WTC11 (cell line): ENCODE results near the gene EXOC4. TPM values are rescaled to one million over a fixed set of nuclear protein-coding genes. Genes with fewer than 3 reads are reported as not detected.

Experiments
- ATAC-seq: fragments of 200-7000 bp; cut with Tn5 transposase; 2 replicates; pipeline ENCODE4 v1.10.0; 2021; ENCODE audit warnings: mild to moderate bottlenecking, moderate library complexity
- CTCF ChIA-PET: fragments of 300-600 bp; sonication (Branson Sonifier 250); formaldehyde crosslinking; loops from one replicate; lab custom pipeline; 2021; ENCODE audit warnings: antibody characterized with exemption; lab: Charles Lee
- POLR2A ChIA-PET: fragments of 350-600 bp; sonication (Branson Sonifier 250); formaldehyde crosslinking; loops from one replicate; lab custom pipeline; 2021; ENCODE audit warnings: antibody characterized with exemption; lab: Charles Lee
- DNase-seq: peaks from one replicate; pipeline ENCODE4 v3.0.0; 2021; ENCODE audit warnings: low spot score
- H3K27ac Mint-ChIP-seq: 2 replicates; pipeline ENCODE4 v1.8.0; 2021; ENCODE audit warnings: mixed read lengths
- H3K27me3 Mint-ChIP-seq: 2 replicates; pipeline ENCODE4 v1.8.0; 2021; ENCODE audit warnings: low read depth, mild to moderate bottlenecking, moderate library complexity, mixed read lengths
- H3K36me3 Mint-ChIP-seq: 2 replicates; pipeline ENCODE4 v1.8.0; 2021; ENCODE audit warnings: mixed read lengths
- H3K4me1 Mint-ChIP-seq: 2 replicates; pipeline ENCODE4 v1.8.0; 2022; ENCODE audit warnings: mixed read lengths
- H3K4me3 Mint-ChIP-seq: 2 replicates; pipeline ENCODE4 v1.8.0; 2021; ENCODE audit warnings: mild to moderate bottlenecking, moderate library complexity, mixed read lengths
- H3K9me3 Mint-ChIP-seq: 2 replicates; pipeline ENCODE4 v1.8.0; 2021; ENCODE audit warnings: mixed read lengths
- ATF3 ChIP-seq: sonication (generic); formaldehyde crosslinking; conservative IDR thresholded peaks from 2 replicates; pipeline ENCODE4 v1.8.1; 2022; ENCODE audit warnings: mild to moderate bottlenecking, missing genetic modification reagents
- GTF2I ChIP-seq: fragments of 250-450 bp; sonication (Bioruptor Pico); conservative IDR thresholded peaks from 2 replicates; pipeline ENCODE4 v1.4.0; 2021; ENCODE audit warnings: mild to moderate bottlenecking
- IRF2 ChIP-seq: sonication (generic); formaldehyde crosslinking; IDR thresholded peaks from 2 replicates; pipeline ENCODE4 v1.8.0; 2022; ENCODE audit warnings: low read depth, missing genetic modification reagents, borderline replicate concordance
- KAT7 ChIP-seq: sonication (generic); formaldehyde crosslinking; IDR thresholded peaks from 2 replicates; pipeline ENCODE4 v1.8.1; 2023; ENCODE audit warnings: missing genetic modification reagents, mild to moderate bottlenecking, borderline replicate concordance
- NFYB ChIP-seq: sonication (generic); formaldehyde crosslinking; conservative IDR thresholded peaks from 2 replicates; pipeline ENCODE4 v1.8.0; 2022; ENCODE audit warnings: low read depth, missing genetic modification reagents
- NR2C2 ChIP-seq: sonication (generic); formaldehyde crosslinking; IDR thresholded peaks from 2 replicates; pipeline ENCODE4 v1.8.0; 2022; ENCODE audit warnings: mild to moderate bottlenecking, missing genetic modification reagents
- PRDM15 ChIP-seq: sonication (generic); formaldehyde crosslinking; IDR thresholded peaks from 2 replicates; pipeline ENCODE4 v1.8.0; 2022; ENCODE audit warnings: missing genetic modification reagents
- PREB ChIP-seq: sonication (generic); formaldehyde crosslinking; IDR thresholded peaks from 2 replicates; pipeline ENCODE4 v1.8.1; 2022; ENCODE audit warnings: mild to moderate bottlenecking, missing genetic modification reagents, moderate library complexity, borderline replicate concordance
- RORB ChIP-seq: fragments of 250-450 bp; sonication (Bioruptor Pico); IDR thresholded peaks from 2 replicates; pipeline ENCODE4 v1.9.0; 2021; ENCODE audit warnings: mild to moderate bottlenecking
- TEAD1 ChIP-seq: sonication (generic); formaldehyde crosslinking; IDR thresholded peaks from 2 replicates; pipeline ENCODE4 v1.8.0; 2022; ENCODE audit warnings: mild to moderate bottlenecking, missing genetic modification reagents
- ZNF121 ChIP-seq: sonication (generic); formaldehyde crosslinking; IDR thresholded peaks from 2 replicates; pipeline ENCODE4 v1.8.0; 2023; ENCODE audit warnings: missing genetic modification reagents
- ZNF219 ChIP-seq: sonication (generic); formaldehyde crosslinking; IDR thresholded peaks from 2 replicates; pipeline ENCODE4 v1.8.0; 2023; ENCODE audit warnings: missing genetic modification reagents, mild to moderate bottlenecking, borderline replicate concordance
- ZNF263 ChIP-seq: sonication (generic); formaldehyde crosslinking; IDR thresholded peaks from 2 replicates; pipeline ENCODE4 v1.8.1; 2022; ENCODE audit warnings: low read depth, mild to moderate bottlenecking, moderate library complexity, missing genetic modification reagents
- ZNF281 ChIP-seq: sonication (generic); formaldehyde crosslinking; IDR thresholded peaks from 2 replicates; pipeline ENCODE4 v1.8.0; 2023; ENCODE audit warnings: mild to moderate bottlenecking, missing genetic modification reagents
- ZNF416 ChIP-seq: fragments of 250-450 bp; sonication (Bioruptor Pico); IDR thresholded peaks from 2 replicates; pipeline ENCODE4 v1.9.0; 2021; ENCODE audit warnings: mild to moderate bottlenecking, inconsistent platforms
- ZNF532 ChIP-seq: fragments of 250-450 bp; sonication (Bioruptor Pico); IDR thresholded peaks from 2 replicates; pipeline ENCODE4 v1.9.0; 2021; ENCODE audit warnings: mild to moderate bottlenecking, borderline replicate concordance
- total RNA-seq: library from RNA; stranded (reverse); gene quantifications from 3 replicates; pipeline ENCODE4 v1.2.3, GENCODE V29; 2021
- TF ChIP-seq, protein P1 (sequence below): sonication (generic); formaldehyde crosslinking; IDR thresholded peaks from 2 replicates; pipeline ENCODE4 v1.8.1; 2022; ENCODE audit warnings: missing genetic modification reagents, borderline replicate concordance
- TF ChIP-seq, protein P2 (sequence below): sonication (generic); formaldehyde crosslinking; IDR thresholded peaks from 2 replicates; pipeline ENCODE4 v1.8.1; 2022; ENCODE audit warnings: mild to moderate bottlenecking, moderate library complexity, missing genetic modification reagents

Gene EXOC4
- total RNA-seq, 1 experiment from 2014 or later = 62.0 TPM

- no peak overlapping the region for H3K27ac Mint-ChIP-seq
- peaks cover 15% of the 10 kb centered on the region for H3K9me3 Mint-ChIP-seq
- DNase-seq (no peak), ATAC-seq (no peak)
- POLR2A ChIA-PET = no interaction called here
- peaks cover 15% of the 10 kb centered on the region for H3K36me3 Mint-ChIP-seq
- H3K27me3 Mint-ChIP-seq = no peaks in the 10 kb centered on the region
- H3K4me3 Mint-ChIP-seq = no peak overlapping the region
- TF ChIP-seq ZNF219 (CRISPR knock-in tag) = no peak
- TF ChIP-seq NFYB (CRISPR knock-in tag) = no peak
- no peak for TF ChIP-seq NR2C2 (CRISPR knock-in tag)
- no peak for TF ChIP-seq ZNF263
- TF ChIP-seq, protein P1, sequence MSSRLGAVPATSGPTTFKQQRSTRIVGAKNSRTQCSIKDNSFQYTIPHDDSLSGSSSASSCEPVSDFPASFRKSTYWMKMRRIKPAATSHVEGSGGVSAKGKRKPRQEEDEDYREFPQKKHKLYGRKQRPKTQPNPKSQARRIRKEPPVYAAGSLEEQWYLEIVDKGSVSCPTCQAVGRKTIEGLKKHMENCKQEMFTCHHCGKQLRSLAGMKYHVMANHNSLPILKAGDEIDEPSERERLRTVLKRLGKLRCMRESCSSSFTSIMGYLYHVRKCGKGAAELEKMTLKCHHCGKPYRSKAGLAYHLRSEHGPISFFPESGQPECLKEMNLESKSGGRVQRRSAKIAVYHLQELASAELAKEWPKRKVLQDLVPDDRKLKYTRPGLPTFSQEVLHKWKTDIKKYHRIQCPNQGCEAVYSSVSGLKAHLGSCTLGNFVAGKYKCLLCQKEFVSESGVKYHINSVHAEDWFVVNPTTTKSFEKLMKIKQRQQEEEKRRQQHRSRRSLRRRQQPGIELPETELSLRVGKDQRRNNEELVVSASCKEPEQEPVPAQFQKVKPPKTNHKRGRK (CRISPR knock-in tag) = no peak
- TF ChIP-seq ZNF281 = no peak
- no peak for TF ChIP-seq ZNF416 (CRISPR knock-in tag)
- TF ChIP-seq, protein P2, sequence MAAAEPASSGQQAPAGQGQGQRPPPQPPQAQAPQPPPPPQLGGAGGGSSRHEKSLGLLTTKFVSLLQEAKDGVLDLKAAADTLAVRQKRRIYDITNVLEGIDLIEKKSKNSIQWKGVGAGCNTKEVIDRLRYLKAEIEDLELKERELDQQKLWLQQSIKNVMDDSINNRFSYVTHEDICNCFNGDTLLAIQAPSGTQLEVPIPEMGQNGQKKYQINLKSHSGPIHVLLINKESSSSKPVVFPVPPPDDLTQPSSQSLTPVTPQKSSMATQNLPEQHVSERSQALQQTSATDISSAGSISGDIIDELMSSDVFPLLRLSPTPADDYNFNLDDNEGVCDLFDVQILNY = no peak
- TF ChIP-seq KAT7 (CRISPR knock-in tag) = no peak
- TF ChIP-seq PREB (CRISPR knock-in tag) = no peak
- TF ChIP-seq TEAD1 (CRISPR knock-in tag) = no peak
- no peak for TF ChIP-seq ZNF121 (CRISPR knock-in tag)
- TF ChIP-seq ZNF532 = no peak
- TF ChIP-seq IRF2 (CRISPR knock-in tag) = no peak
- TF ChIP-seq GTF2I (CRISPR knock-in tag) = no peak
- H3K4me1 Mint-ChIP-seq = no peaks in the 10 kb centered on the region
- CTCF ChIA-PET = no interaction called here
These were observed 663.7 kb downstream of the EXOC4 start for GRCh38 chr7:133916621-133917020.

DNA sequence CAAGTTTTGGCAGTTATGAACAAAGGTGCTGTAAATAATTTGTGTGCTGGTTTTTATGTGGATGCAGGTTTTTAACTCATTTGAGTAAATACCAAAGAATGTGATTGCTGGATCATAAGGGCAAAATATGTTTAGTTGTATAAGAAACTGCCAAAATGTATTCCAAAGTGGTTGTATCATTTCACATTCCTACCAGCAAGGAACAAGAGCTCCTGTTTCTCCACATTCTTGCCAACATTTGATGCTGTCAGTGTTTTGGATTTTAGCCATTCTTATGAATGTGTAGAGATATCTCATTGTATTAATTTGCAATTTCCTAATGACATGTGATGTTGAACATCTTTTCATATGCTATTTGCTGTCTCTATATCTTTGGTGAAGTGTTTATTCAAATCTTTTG is 666.9 kb downstream of the EXOC4 start:
- CTCF ChIA-PET = no interaction called here
- no peak for ATAC-seq
- no peak for TF ChIP-seq RORB (CRISPR knock-in tag)
- no peak for TF ChIP-seq PRDM15 (CRISPR knock-in tag)
- TF ChIP-seq, protein P1 (CRISPR knock-in tag) = no peak
- no peak for TF ChIP-seq ATF3
- no peak for TF ChIP-seq ZNF121 (CRISPR knock-in tag)

More for the DNA sequence above, 666.9 kb downstream of the EXOC4 start:
- peaks cover 20% of the 10 kb centered on the region for H3K9me3 Mint-ChIP-seq
- H3K4me1 Mint-ChIP-seq = peaks cover 12% of the 10 kb centered on the region
- DNase-seq = no peak
- peaks cover 18% of the 10 kb centered on the region for H3K36me3 Mint-ChIP-seq
- H3K27me3 Mint-ChIP-seq = no peaks in the 10 kb centered on the region
- no peak overlapping the region for H3K27ac Mint-ChIP-seq
- POLR2A ChIA-PET = no interaction called here
- no peak overlapping the region for H3K4me3 Mint-ChIP-seq
